GM19239 (cell line): ENCODE data around the gene HINT3.
"Not testable (repeated sequence)": the region's sequence is repeated elsewhere in the genome, so short reads cannot be mapped to it uniquely, and the experiment has no call there.

Source experiments
- DNase-seq: peaks from one replicate; pipeline ENCODE4 v3.0.0; 2011; ENCODE audit warnings: low spot score; ENCODE audit not compliant: insufficient read length
- FAIRE-seq: peaks from 2 replicates; lab custom pipeline; 2011; peaks lifted over from hg19 to GRCh38; lab: Jason Lieb, UNC

Gene HINT3

GRCh38 chr6:125939026-125939425 lies 17.5 kb upstream of the HINT3 start:
- FAIRE-seq (no peak), DNase-seq (no peak)

- FAIRE-seq, result no peak
- no peak for DNase-seq
Observed at GRCh38 chr6:125939791-125940190, 16.8 kb upstream of the HINT3 start.

- FAIRE-seq (no peak), DNase-seq (no peak)
Observed at GRCh38 chr6:125940247-125941041, 16.1 kb upstream of the HINT3 start.

- FAIRE-seq (no peak), DNase-seq (no peak)
Observed at GRCh38 chr6:125942672-125943527, 13.7 kb upstream of the HINT3 start.

- no peak for FAIRE-seq
- DNase-seq, result no peak
Observed at GRCh38 chr6:125943528-125944433, 12.8 kb upstream of the HINT3 start.

GRCh38 chr6:125944434-125944816 lies 12.1 kb upstream of the HINT3 start:
- FAIRE-seq, result no peak

GRCh38 chr6:125944896-125945295 lies 11.7 kb upstream of the HINT3 start:
- DNase-seq, result no peak
- FAIRE-seq, result no peak

More at GRCh38 chr6:125944434-125944816, 12.1 kb upstream of the HINT3 start:
- no peak for DNase-seq

GRCh38 chr6:125945378-125946141 lies 11.0 kb upstream of the HINT3 start:
- FAIRE-seq, result no peak

GRCh38 chr6:125947615-125948014 lies 9.0 kb upstream of the HINT3 start:
- FAIRE-seq (no peak), DNase-seq (no peak)

More at GRCh38 chr6:125945378-125946141, 11.0 kb upstream of the HINT3 start:
- no peak for DNase-seq

GRCh38 chr6:125948455-125948854 lies 8.1 kb upstream of the HINT3 start:
- FAIRE-seq, result no peak

GRCh38 chr6:125949069-125949468 lies 7.5 kb upstream of the HINT3 start:
- DNase-seq, result no peak
- no peak for FAIRE-seq

More at GRCh38 chr6:125948455-125948854, 8.1 kb upstream of the HINT3 start:
- DNase-seq, result no peak

GRCh38 chr6:125950293-125950692 lies 6.3 kb upstream of the HINT3 start:
- no peak for DNase-seq
- no peak for FAIRE-seq

- DNase-seq, FAIRE-seq: not testable (repeated sequence)
Observed at GRCh38 chr6:125950716-125951115, 5.9 kb upstream of the HINT3 start.

GRCh38 chr6:125951323-125951722 lies 5.2 kb upstream of the HINT3 start:
- no peak for FAIRE-seq

GRCh38 chr6:125952764-125953501 lies 3.6 kb upstream of the HINT3 start:
- FAIRE-seq, result no peak

More at GRCh38 chr6:125951323-125951722, 5.2 kb upstream of the HINT3 start:
- no peak for DNase-seq

GRCh38 chr6:125953502-125953875 lies 3.1 kb upstream of the HINT3 start:
- DNase-seq (no peak), FAIRE-seq (no peak)

More at GRCh38 chr6:125952764-125953501, 3.6 kb upstream of the HINT3 start:
- DNase-seq, result no peak

- FAIRE-seq (no peak), DNase-seq (no peak)
Observed at GRCh38 chr6:125954735-125955339, 1.7 kb upstream of the HINT3 start.

GRCh38 chr6:125955973-125956372 lies 597 bp upstream of the HINT3 start:
- FAIRE-seq (peak; percentile 11), DNase-seq (no peak)
